ENCODE results near the gene ZNF516. TPM values are rescaled to one million over a fixed set of nuclear protein-coding genes. Genes with fewer than 3 reads are reported as not detected.

The ZNF516 gene
- total and polyA plus RNA-seq, 2 experiments from 2014 or later = 17.0 to 78.6 TPM

- Histone ChIP-seq H3K27me3 (no peaks in the 10 kb centered on the region), H3K9me3 (ENCODE audit: low read depth) (no peaks in the 10 kb centered on the region), H3K4me1 (ENCODE audit: low read depth) (peaks cover 17% of the 10 kb centered on the region), H3K36me3 (no peaks in the 10 kb centered on the region), H3K4me3 (peak overlapping the region; percentile 19), H3K27ac (no peak overlapping the region)
- DNase-seq (ENCODE audit: low read depth in 1 of 2, low spot score in 1 of 2) = peak; percentile 20 to 65
- TF ChIP-seq, protein P1, sequence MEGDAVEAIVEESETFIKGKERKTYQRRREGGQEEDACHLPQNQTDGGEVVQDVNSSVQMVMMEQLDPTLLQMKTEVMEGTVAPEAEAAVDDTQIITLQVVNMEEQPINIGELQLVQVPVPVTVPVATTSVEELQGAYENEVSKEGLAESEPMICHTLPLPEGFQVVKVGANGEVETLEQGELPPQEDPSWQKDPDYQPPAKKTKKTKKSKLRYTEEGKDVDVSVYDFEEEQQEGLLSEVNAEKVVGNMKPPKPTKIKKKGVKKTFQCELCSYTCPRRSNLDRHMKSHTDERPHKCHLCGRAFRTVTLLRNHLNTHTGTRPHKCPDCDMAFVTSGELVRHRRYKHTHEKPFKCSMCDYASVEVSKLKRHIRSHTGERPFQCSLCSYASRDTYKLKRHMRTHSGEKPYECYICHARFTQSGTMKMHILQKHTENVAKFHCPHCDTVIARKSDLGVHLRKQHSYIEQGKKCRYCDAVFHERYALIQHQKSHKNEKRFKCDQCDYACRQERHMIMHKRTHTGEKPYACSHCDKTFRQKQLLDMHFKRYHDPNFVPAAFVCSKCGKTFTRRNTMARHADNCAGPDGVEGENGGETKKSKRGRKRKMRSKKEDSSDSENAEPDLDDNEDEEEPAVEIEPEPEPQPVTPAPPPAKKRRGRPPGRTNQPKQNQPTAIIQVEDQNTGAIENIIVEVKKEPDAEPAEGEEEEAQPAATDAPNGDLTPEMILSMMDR (IDR thresholded peaks at IDR 0.05; ENCODE audit: low read depth, low read length) = no peak
Observed at GRCh38 chr18:76518123-76518859, 23.2 kb upstream of the ZNF516 start.

GRCh38 chr18:76515576-76515975 lies 20.5 kb upstream of the ZNF516 start:
- TF ChIP-seq, protein P1 (IDR thresholded peaks at IDR 0.05; ENCODE audit: low read depth, low read length) = no peak
- no peak overlapping the region for H3K27ac ChIP-seq
- DNase-seq (ENCODE audit: low read depth in 1 of 2, low spot score in 1 of 2) = no peak
- no peaks in the 10 kb centered on the region for H3K9me3 ChIP-seq (ENCODE audit: low read depth)
- no peak overlapping the region for H3K4me3 ChIP-seq
- no peaks in the 10 kb centered on the region for H3K27me3 ChIP-seq
- no peaks in the 10 kb centered on the region for H3K36me3 ChIP-seq
- H3K4me1 ChIP-seq (ENCODE audit: low read depth) = peaks cover 17% of the 10 kb centered on the region

- Histone ChIP-seq H3K27ac (no peak overlapping the region), H3K4me3 (no peak overlapping the region), H3K9me3 (ENCODE audit: low read depth) (no peaks in the 10 kb centered on the region), H3K27me3 (no peaks in the 10 kb centered on the region), H3K4me1 (ENCODE audit: low read depth) (peaks cover 17% of the 10 kb centered on the region), H3K36me3 (no peaks in the 10 kb centered on the region)
- TF ChIP-seq, protein P1 (IDR thresholded peaks at IDR 0.05; ENCODE audit: low read depth, low read length) = no peak
- no peak for DNase-seq (ENCODE audit: low read depth in 1 of 2, low spot score in 1 of 2)
Observed at GRCh38 chr18:76514573-76514972, 19.5 kb upstream of the ZNF516 start.

GRCh38 chr18:76507830-76508385 lies 12.9 kb upstream of the ZNF516 start:
- TF ChIP-seq, protein P1 (IDR thresholded peaks at IDR 0.05; ENCODE audit: low read depth, low read length) = no peak
- no peaks in the 10 kb centered on the region for H3K36me3 ChIP-seq
- no peak for DNase-seq (ENCODE audit: low read depth in 1 of 2, low spot score in 1 of 2)
- H3K27ac ChIP-seq = no peak overlapping the region
- H3K4me1 ChIP-seq (ENCODE audit: low read depth) = peaks cover 8% of the 10 kb centered on the region
- H3K4me3 ChIP-seq = no peak overlapping the region
- no peaks in the 10 kb centered on the region for H3K27me3 ChIP-seq
- H3K9me3 ChIP-seq (ENCODE audit: low read depth) = no peaks in the 10 kb centered on the region

DNA sequence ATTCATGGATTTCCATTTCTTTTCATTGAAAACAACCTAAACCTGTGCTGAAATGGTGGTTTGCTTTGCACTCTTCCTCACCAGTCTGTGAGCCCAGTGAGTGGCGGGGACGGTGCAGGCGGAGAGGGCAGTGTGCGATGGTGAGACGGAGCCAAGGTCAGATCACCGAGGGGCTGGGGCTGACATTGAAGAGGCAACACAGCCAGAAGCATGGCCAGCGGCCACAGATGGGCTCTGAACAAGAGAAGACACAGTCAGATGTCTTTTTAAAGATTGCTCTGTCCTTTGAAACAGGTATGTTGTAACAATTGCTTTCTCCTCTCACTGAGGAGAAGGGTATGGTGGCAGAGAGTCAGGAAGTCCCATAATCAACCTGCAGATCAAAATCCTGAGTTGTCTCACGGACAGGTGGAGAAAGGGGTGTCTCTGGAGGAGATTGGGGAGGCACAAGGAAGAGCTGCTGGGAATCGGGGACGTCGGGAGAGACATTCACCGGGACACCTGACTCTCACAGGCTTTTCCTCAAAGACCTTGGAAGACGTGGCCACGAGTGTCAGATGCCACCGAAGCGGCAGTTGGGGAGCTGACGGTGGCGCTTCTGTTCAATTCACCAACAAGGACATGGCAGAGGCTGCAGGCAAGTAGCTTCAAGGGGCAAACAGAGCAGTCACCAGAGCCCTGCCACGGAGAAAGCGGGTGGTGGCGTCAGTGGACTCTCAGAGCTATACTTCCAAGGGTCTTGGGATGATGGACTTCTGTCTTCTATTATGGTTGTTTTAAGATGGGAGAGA lies 12.1 kb upstream of the ZNF516 start:
- Histone ChIP-seq H3K4me3 (no peak overlapping the region), H3K27me3 (no peaks in the 10 kb centered on the region), H3K27ac (no peak overlapping the region), H3K36me3 (no peaks in the 10 kb centered on the region), H3K9me3 (ENCODE audit: low read depth) (no peaks in the 10 kb centered on the region), H3K4me1 (ENCODE audit: low read depth) (peaks cover 8% of the 10 kb centered on the region)
- no peak for DNase-seq (ENCODE audit: low read depth in 1 of 2, low spot score in 1 of 2)
- TF ChIP-seq, protein P1 (IDR thresholded peaks at IDR 0.05; ENCODE audit: low read depth, low read length) = no peak
